Measurements from ENCODE around the gene APRT. TPM values are rescaled to one million over a fixed set of nuclear protein-coding genes. Genes with fewer than 3 reads are reported as not detected.
"Not testable (repeated sequence)": the region's sequence is repeated elsewhere in the genome, so short reads cannot be mapped to it uniquely, and the experiment has no call there.

Gene APRT
- polyA plus RNA-seq, 5 donors = 63.4 to 131 (median 73.6) TPM

DNA sequence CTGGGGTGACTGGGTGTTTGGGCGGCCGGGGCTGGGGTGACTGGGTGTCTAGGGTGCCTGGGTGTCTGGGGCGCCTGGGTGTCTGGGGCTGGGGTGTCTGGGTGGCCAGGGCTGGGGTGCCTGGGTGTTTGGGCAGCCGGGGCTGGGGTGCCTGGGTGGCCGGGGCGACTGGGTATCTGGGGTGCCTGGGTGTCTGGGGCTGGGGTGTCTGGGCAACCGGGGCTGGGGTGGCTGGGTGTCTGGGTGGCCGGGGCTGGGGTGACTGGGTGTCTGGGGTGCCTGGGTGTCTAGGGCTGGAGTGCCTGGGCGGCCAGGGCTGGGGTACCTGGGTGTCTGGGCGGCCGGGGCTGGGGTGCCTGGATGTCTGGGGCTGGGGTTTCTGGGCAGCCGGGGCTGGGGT is 13.4 kb upstream of the APRT start:
- no peak for DNase-seq

DNA sequence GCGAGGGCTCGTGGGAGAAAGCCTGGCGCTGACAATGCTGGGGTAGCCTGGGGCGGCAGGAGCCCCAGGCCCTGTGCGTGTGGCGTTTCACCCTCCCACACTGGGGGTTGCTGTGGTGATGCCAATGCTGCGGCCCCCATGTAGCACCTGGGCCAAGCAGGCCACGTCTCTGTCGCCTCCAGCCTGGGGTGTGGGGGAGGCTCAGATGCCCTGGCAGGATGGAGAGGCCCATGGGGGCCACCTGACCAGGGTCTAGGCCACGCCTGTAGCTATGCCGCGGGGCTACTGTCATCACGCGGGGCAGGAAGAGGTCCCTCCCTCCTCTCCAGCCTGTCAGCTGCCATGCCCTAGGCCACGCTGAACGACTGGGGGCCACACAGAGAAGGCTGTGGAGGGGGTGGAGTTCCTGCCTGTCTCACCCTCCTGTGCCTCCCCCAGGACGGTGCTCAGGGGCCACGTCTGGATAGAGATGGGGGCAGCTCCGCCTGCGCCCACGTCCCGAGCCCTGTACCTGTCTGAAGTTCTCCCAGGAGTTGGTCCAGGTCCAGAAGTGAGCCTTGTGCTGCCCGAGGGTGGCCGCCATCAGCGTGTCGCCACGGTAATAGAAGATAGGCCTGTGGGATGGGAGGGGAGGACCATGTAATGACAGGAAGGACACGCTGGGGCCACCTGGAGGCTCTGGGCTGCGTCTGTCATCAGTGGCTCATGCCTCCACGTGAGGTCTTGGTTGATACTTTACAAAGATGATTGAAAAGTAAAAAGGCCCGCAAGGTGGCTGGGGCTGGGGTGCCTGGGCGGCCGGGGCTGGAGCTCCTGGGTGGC is 12.7 kb upstream of the APRT start:
- no peak for DNase-seq

GRCh38 chr16:88823646-88824045 is 11.9 kb upstream of the APRT start:
- DNase-seq = not testable (repeated sequence)

GRCh38 chr16:88822281-88823040 is 10.7 kb upstream of the APRT start:
- DNase-seq = no peak

DNA sequence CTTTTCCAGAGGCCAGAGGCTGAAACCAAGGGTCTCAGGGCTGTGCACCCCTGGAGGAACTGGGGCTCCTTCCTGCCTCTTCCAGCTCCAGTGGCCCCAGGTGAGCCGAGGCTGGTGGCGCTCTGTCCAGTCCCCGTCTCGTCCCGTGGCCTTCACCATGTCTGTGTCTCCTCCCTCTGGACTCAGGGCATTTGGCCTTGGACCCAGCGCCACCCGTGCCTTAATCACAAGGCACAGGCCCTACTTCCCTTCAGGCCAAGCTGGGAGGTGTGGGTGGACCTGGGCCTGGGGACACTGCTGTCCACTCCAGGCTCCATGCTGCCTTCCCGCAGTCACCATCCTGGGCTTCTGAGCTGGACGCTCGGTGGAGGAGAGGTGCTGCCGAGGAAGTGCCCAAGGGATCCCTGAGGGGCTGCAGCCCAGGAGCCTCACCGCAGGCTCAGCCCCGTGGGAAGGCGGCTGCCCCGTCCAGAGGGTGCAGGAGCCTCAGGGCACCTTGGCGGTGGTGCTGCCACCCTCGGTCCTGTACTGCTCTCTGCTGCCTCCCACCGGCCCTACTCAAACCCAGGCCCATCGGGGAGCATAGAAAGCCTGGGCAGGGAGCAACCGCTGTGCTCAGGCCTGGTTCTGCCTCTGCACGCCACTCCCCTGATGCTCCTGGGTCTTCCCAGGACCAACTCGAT is 9.6 kb upstream of the APRT start:
- DNase-seq = no peak

- no peak for DNase-seq
Observed at GRCh38 chr16:88820385-88821025, 8.8 kb upstream of the APRT start.

GRCh38 chr16:88819126-88819525 is 7.4 kb upstream of the APRT start:
- no peak for DNase-seq

DNA sequence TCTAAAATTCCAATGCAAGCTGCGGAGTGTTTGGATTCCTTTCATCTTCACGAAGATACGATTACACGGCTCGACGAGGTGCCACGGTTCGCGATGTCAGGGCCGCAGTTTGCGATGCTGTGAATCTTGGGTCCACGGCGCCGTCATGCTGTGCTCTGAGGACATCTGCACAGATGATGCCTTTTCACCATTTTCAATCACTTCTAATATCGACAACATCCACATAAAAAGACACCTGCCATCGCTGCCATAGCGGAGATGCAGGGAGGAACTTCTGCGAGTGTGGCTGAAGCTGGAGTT is 6.8 kb upstream of the APRT start:
- DNase-seq = no peak

DNA sequence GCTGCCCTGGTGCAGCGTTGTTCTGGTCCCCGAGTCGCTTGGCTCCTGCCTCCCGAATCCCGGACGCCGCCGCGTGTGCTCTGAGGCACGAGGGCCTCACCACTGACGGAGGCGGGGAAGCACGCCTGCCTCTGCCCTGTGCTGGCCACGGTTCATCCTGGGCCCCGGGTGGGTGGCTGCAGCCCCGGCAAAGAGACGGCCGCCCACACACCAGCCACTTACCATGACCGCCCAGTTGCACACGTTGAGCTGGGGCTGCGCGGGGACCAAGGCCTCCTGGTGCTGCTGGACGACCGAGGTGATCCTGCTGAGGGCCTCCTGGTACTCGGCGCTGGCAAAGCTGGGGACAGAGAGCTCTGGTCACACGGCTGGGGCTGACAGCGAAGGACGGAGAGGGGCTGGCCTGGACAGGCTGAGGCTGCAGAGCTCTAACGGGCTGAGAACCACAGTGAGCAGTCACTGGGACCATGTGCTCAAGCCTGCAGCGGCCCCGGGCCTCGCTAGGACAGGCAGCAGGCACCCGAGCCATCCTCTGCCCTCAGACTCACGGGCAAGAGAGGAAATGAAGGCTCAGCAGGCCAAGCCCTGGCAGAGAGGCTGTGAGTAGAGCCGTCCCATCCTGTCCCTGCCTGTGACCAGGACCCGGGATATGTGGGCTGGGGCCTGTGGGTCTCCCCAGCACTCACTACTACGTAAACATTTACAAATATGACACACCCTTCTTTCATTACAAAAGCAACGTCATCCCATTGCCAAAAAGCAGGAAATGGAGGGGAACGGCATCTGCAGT is 6.3 kb upstream of the APRT start:
- DNase-seq = no peak

DNA sequence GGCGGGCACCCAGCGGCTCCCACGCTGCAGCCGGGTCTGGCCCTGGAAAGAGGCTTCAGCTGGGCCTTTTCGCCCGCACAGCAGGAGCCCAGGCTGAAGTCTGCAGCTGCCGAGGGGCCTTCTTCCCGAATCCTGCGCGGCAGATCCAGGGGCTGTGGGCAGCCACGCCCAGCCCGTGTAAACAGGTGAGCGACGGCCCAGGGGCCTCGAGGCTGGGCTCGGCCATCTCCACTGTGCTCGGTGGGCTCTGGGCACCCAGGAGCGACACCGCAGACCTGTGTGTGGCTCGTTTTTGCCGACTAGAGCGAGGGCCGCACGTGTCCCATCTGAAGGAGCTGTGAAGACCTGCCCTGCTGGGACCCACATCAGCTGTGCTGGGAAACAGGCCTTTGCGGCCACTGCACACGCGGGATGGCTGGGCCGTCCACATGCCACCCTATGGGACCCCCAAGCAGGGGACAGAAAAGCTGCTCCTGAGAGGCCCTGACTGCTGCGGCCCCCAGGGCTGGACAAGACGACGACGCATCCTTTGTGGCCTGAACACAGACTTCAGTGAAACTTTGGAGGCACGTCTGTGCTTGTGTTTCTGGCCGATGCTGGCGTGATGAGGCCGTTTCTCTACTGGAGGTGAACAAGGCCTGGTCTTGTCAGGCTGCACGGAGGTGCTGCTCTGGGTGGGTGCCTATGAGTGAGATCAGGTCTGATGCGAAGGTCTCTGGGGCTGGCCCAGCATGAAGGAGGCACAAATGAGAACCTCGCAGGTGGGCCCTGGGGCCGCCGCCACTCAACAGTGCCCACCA is 5.2 kb upstream of the APRT start:
- no peak for DNase-seq

DNA sequence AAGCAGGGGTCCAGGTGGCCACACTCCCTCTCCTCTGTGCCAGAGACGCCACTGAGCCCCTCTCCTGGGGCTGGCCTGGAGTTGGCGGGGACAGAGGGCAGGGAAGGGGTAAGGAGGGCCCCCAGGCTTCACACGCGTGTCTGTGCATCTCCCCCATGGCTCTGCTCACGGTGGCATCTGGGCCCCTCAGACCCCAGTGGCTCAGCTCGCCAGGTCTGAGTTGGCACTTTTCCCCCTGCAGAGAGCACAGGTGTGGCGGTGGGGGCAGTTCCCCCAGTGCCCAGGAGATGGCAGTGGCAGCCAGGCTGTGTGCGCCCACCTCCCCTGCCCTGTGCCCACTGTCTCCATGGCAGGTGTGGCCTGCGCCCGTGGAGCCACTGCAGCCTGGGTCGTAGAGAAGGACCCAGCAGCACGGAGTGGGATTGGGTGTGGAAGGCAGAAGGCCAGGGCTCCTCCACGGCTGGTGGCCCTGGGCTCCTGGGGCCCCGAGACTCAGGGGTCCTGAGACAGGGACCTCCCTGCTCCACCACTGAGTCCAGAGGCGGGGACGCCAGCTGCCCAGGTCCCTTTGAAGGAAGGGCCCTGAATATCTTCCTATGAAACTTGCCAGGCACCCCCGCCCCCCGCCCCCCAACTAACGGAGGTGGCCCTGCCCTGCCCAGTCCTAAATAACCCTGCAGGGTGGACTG is 4.3 kb upstream of the APRT start:
- no peak for DNase-seq

DNA sequence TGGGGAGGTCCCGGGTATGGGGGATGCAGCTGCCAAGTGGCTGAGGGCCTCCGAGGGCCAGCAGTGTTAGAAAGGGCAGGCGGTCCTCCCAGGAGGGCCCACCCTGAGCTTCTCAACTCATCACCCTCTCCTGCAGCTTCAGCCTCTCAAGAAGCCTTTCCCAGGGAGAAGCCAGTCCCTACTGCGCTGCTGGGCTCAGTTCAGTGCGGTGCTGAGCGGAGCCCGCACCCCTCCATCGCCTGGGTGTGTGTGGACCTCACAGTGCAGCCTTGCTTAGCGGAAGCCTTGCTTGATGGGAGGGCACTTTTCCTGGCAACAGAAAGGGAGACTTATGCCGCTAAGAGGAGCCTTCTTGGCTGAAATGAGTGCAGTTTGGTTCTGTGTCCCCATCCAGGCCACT is 3.5 kb upstream of the APRT start:
- DNase-seq = no peak

GRCh38 chr16:88814144-88814502 is 2.4 kb upstream of the APRT start:
- DNase-seq = no peak

- DNase-seq = no peak
Observed at GRCh38 chr16:88813269-88814143, 1.8 kb upstream of the APRT start.

GRCh38 chr16:88812513-88813268 is 963 bp upstream of the APRT start:
- peak in 1 of 2 donors; percentile 45 for DNase-seq

- peak; percentile 82 to 87 for DNase-seq
Observed at GRCh38 chr16:88810912-88811768, 588 bp downstream of the APRT start.

Measured in right lung (tissue), 5 donors.